GM23338 (cell line): Measurements from ENCODE around the gene ADGRB2. TPM values are rescaled to one million over a fixed set of nuclear protein-coding genes. Genes with fewer than 3 reads are reported as not detected.

Experiments used
- ATAC-seq: fragments of 200-7000 bp; cut with Tn5 transposase; 3 replicates; pipeline ENCODE4 v1.9.1; 2020
- DNase-seq: peaks from one replicate; pipeline ENCODE4 v3.0.0-alpha.2; 2015; ENCODE audit warnings: low spot score
- H2AFZ ChIP-seq: fragments of 200-600 bp; sonication (generic); 2 replicates; pipeline ENCODE4 v1.8.0; 2016; ENCODE audit warnings: antibody characterized with exemption, mild to moderate bottlenecking, moderate library complexity
- H3F3A ChIP-seq: fragments of 200-600 bp; sonication (generic); replicated peaks from 2 replicates; pipeline ENCODE4 v1.8.0; 2017; ENCODE audit warnings: antibody characterized with exemption, mixed run types, low read depth
- H3K27ac ChIP-seq: fragments of 200-600 bp; sonication (generic); 2 replicates; pipeline ENCODE4 v1.6.1; 2016; ENCODE audit warnings: low read depth
- H3K27me3 ChIP-seq: fragments of 200-600 bp; sonication (generic); 2 replicates; pipeline ENCODE4 v1.8.0; 2016; ENCODE audit warnings: mild to moderate bottlenecking, mixed run types, moderate library complexity; ENCODE audit not compliant: insufficient read depth
- H3K36me3 ChIP-seq: fragments of 200-600 bp; sonication (generic); 2 replicates; pipeline ENCODE4 v1.8.0; 2016; ENCODE audit warnings: mild to moderate bottlenecking; ENCODE audit not compliant: insufficient read depth
- H3K4me1 ChIP-seq: fragments of 200-600 bp; sonication (generic); 2 replicates; pipeline ENCODE4 v1.8.0; 2016; ENCODE audit warnings: mild to moderate bottlenecking, moderate library complexity; ENCODE audit not compliant: insufficient read depth
- H3K4me2 ChIP-seq: fragments of 200-600 bp; sonication (generic); 2 replicates; pipeline ENCODE4 v1.7.1; 2017; ENCODE audit warnings: mixed run types
- H3K4me3 ChIP-seq: fragments of 200-600 bp; sonication (generic); 2 replicates; pipeline ENCODE4 v1.6.1; 2016; ENCODE audit warnings: mixed run types
- H3K79me2 ChIP-seq: fragments of 200-600 bp; sonication (generic); replicated peaks from 2 replicates; pipeline ENCODE4 v1.8.0; 2017; ENCODE audit warnings: mild to moderate bottlenecking; ENCODE audit not compliant: insufficient read depth
- H3K9me2 ChIP-seq: fragments of 200-600 bp; sonication (generic); 2 replicates; pipeline ENCODE4 v1.8.0; 2017; ENCODE audit not compliant: insufficient read depth
- H4K20me1 ChIP-seq: fragments of 200-600 bp; sonication (generic); replicated peaks from 2 replicates; pipeline ENCODE4 v1.8.0; 2017; ENCODE audit warnings: mild to moderate bottlenecking; ENCODE audit not compliant: insufficient read depth
- H3K27ac Mint-ChIP-seq: 2 replicates; pipeline ENCODE4 v1.8.0; 2020; ENCODE audit warnings: inconsistent platforms, mild to moderate bottlenecking, moderate library complexity, mixed read lengths
- H3K27me3 Mint-ChIP-seq: 3 replicates; pipeline ENCODE4 v1.8.0; 2022; ENCODE audit warnings: low read depth, mild to moderate bottlenecking, moderate library complexity, mixed read lengths, inconsistent platforms; ENCODE audit not compliant: insufficient read depth, poor library complexity
- H3K36me3 Mint-ChIP-seq: 3 replicates; pipeline ENCODE4 v1.8.0; 2021; ENCODE audit warnings: low read depth, mild to moderate bottlenecking, inconsistent platforms, moderate library complexity, mixed read lengths
- H3K4me1 Mint-ChIP-seq: 3 replicates; pipeline ENCODE4 v1.8.0; 2020; ENCODE audit warnings: mild to moderate bottlenecking, inconsistent platforms, mixed read lengths
- H3K4me3 Mint-ChIP-seq: 3 replicates; pipeline ENCODE4 v1.8.0; 2021; ENCODE audit warnings: moderate library complexity, mild to moderate bottlenecking, inconsistent platforms, mixed read lengths
- H3K9me3 Mint-ChIP-seq: 3 replicates; pipeline ENCODE4 v1.8.0; 2020; ENCODE audit warnings: moderate library complexity, mild to moderate bottlenecking, inconsistent platforms, mixed read lengths
- CREB1 ChIP-seq: fragments of 250-450 bp; sonication (Bioruptor Pico); IDR thresholded peaks from 2 replicates; pipeline ENCODE4 v1.5.0; 2020; ENCODE audit warnings: low read depth, mild to moderate bottlenecking, moderate library complexity
- EZH2 ChIP-seq: fragments of 200-600 bp; sonication (generic); IDR thresholded peaks from one replicate; pipeline ENCODE4 v1.8.0; 2017; ENCODE audit warnings: antibody characterized with exemption, mild to moderate bottlenecking, low read depth; ENCODE audit not compliant: unreplicated experiment
- JUNB ChIP-seq: IDR thresholded peaks from one replicate; pipeline ENCODE4 v1.6.1; 2016; ENCODE audit warnings: antibody characterized with exemption; ENCODE audit not compliant: unreplicated experiment
- REST ChIP-seq: IDR thresholded peaks from one replicate; pipeline ENCODE4 v1.6.1; 2018; ENCODE audit warnings: antibody characterized with exemption; ENCODE audit not compliant: unreplicated experiment
- microRNA-seq: library from miRNA; unstranded; fragments of <30 nt; microRNA quantifications from one replicate; pipeline ENCODE4, GENCODE V29; 2017
- polyA plus RNA-seq: library from polyadenylated mRNA; unstranded; fragments of >200 nt; fragmentation: Nextera tagmentation; extraction: Ambion mirVana; gene quantifications from 2 replicates; pipeline ENCODE4 v1.2.1, GENCODE V29; 2016
- small RNA-seq: library from RNA; depleted of rRNA; stranded (forward); fragments of <200 nt; gene quantifications from one replicate; pipeline ENCODE3, GENCODE V24; 2014; ENCODE audit warnings: low replicate concordance
- total RNA-seq: library from RNA; depleted of rRNA; stranded (reverse); fragments of >200 nt; shearing (Covaris generic); gene quantifications from 2 replicates; pipeline ENCODE4 v1.2.3, GENCODE V29; 2014; rRNA removed

The ADGRB2 gene
- total and polyA plus RNA-seq, 2 experiments from 2014 or later: 8.0 to 27.8 TPM

GRCh38 chr1:31677401-31677800 is 86.7 kb downstream of the ADGRB2 start:
- Mint-ChIP-seq H3K36me3 (no peaks in the 10 kb centered on the region; the same call in 2 of the 3 replicates), H3K9me3 (no peaks in the 10 kb centered on the region), H3K27me3 (peaks cover 1% of the 10 kb centered on the region), H3K4me3 (no peak overlapping the region), H3K4me1 (peaks cover 12% of the 10 kb centered on the region), H3K27ac (no peak overlapping the region; the same call in 1 of the 2 replicates)
- ATAC-seq (no peak), DNase-seq (no peak)
- Histone ChIP-seq H3F3A (no peaks in the 10 kb centered on the region), H3K79me2 (no peaks in the 10 kb centered on the region), H3K9me2 (no peaks in the 10 kb centered on the region), H3K27me3 (no peaks in the 10 kb centered on the region), H3K36me3 (no peaks in the 10 kb centered on the region), H2AFZ (no peak overlapping the region), H3K27ac (no peak overlapping the region), H3K4me1 (0 out of 2 replicates have a peak, but pooled peaks cover 3% of the 10 kb centered on the region), H3K4me2 (no peak overlapping the region), H4K20me1 (no peaks in the 10 kb centered on the region), H3K4me3 (no peak overlapping the region)
- TF ChIP-seq JUNB (no peak), REST (no peak), EZH2 (no peak), CREB1 (CRISPR knock-in tag) (no peak)

Small RNA genes lying within 50 kb of the gene (microRNA-seq; reads per million reads assigned to microRNA genes)
- not detected for gene MIR4254

Small RNA genes lying within 50 kb of the gene (small RNA-seq; reads per million reads assigned to genes)
- not detected for gene MIR4254

Other genes with a start within 250 kb of the ADGRB2 start
- gene TINAGL1, start 187.8 kb downstream of the ADGRB2 start, total RNA-seq: 15.8 and 20.4 TPM in 2 replicates
- 6.2 and 6.8 TPM in 2 replicates for gene TINAGL1, start 187.8 kb downstream of the ADGRB2 start, polyA plus RNA-seq
- gene HCRTR1, start 146.7 kb downstream of the ADGRB2 start, total RNA-seq: 1.0 TPM in 1 of 2 replicates, not detected in the other
- 0.15 TPM in 1 of 2 replicates, not detected in the other for gene HCRTR1, start 146.7 kb downstream of the ADGRB2 start, polyA plus RNA-seq
- 60.5 and 68.5 TPM in 2 replicates for gene PEF1, start 119.5 kb downstream of the ADGRB2 start, total RNA-seq
- 22.0 and 22.3 TPM in 2 replicates for gene PEF1, start 119.5 kb downstream of the ADGRB2 start, polyA plus RNA-seq
- gene COL16A1, start 60.3 kb downstream of the ADGRB2 start, total RNA-seq: 13.2 and 15.7 TPM in 2 replicates
- gene COL16A1, start 60.3 kb downstream of the ADGRB2 start, polyA plus RNA-seq: 3.4 and 4.2 TPM in 2 replicates
- gene SPOCD1, start 51.7 kb upstream of the ADGRB2 start, total RNA-seq: 1.3 and 2.9 TPM in 2 replicates
- gene SPOCD1, start 51.7 kb upstream of the ADGRB2 start, polyA plus RNA-seq: 0.68 and 0.73 TPM in 2 replicates
- 260 and 354 TPM in 2 replicates for gene PTP4A2, start 174.0 kb upstream of the ADGRB2 start, total RNA-seq
- 138 and 153 TPM in 2 replicates for gene PTP4A2, start 174.0 kb upstream of the ADGRB2 start, polyA plus RNA-seq
- 251 and 263 TPM in 2 replicates for gene KHDRBS1, start 249.5 kb upstream of the ADGRB2 start, total RNA-seq
- 184 and 191 TPM in 2 replicates for gene KHDRBS1, start 249.5 kb upstream of the ADGRB2 start, polyA plus RNA-seq